ENCODE data around the gene OR51M1.

OR51M1 gene

DNA sequence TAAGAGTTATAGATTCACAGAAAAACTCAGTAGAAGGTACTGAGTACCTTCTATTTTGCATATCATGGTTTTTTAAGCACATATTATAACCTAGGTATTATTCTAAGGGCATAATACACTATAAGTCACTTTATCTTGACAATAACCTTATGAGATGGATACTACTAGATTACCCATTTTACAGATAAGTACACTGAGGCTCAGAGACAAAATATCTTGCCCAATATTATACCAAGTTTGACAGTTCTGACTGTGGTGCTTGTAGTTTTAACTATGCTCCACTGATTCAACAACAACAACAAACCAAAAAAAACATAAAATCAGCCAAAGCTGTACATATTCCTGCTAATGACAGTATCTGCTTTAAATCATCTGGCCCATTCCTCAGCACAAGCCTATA, 10.5 kb downstream of the OR51M1 start:
- no peak for DNase-seq

DNA sequence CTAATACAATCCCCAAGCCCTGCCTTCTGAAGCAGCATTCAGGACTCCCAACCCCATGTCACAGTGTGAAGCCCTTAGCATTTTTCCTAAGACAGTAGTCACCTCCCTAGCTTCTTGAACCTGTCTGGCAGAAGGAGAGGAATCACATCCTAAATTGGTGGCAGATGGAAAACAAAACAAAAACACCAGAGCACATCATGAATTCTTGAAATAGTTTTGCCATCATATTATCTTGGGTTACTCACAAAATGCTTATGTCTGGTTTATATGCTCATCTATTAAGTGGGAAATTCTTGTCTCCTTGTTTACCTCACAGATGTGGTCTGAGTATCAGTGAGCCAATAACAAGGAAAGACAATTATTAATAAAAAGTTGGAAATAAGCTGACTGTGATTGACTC, 15.3 kb downstream of the OR51M1 start:
- no peak for DNase-seq

DNA sequence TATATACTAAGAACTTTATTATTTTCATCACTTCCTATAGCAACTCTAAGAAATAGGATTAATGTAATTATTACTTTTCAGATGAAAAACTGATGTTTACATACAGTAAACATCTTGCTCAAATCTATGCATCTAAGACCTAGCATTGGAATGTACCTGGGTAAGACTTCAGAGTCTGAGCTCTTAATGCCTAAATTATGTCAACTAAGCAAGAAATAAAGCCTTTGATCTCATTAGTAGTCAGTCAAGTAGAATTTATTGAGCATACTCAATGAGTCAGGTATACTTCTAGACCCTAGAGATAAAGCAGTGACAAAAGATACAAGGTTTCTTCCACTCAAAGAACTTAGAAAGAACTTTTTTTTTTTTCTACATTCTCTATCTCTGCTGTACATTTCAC, 21.6 kb downstream of the OR51M1 start:
- no peak for DNase-seq

DNA sequence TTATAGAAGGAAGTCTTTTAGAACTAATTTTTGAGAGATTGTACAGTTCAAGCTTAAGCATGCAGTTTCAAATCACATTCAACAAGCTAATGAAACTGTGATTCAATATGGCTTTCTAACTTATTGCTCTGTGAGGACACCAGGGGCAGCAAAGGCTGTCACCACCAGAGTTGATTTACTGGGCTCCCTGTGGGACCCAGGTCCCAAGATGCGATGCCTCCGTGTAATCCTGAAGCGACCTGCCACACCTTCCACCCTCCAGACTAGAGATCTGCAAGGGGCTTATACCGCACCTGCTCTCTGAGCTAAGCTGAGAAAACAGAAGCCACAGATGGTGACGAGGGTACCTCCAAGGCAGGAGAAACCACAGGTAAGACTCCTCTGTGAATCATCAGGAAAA, 37.4 kb downstream of the OR51M1 start:
- DNase-seq = no peak

DNA sequence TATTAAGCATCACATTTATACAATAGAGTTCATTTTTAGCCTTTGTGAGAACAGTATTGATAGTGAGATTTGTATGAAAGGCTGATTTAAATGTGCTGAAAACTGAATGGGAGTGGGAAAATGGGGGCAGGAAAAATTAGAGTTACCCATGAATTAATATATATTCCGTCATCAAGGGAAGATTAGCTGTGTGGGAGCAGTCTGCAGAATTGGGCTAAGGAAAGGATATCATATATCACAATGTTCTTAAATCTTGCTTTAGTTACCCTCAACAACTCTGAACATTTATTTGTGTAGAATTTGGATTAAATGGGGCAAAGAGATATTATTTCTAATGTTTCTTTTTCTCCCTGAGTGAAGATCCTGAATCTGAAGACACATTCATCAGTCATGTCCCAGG, 38.2 kb downstream of the OR51M1 start, which contains the start of gene OR51Q1:
TSS of gene OR51Q1 (plus strand) at position 301 of the 400 bp plus-strand sequence. CDS start at position 391, 90 bp downstream.
- no peak for DNase-seq

GRCh38 chr11:5423131-5423530, 39.5 kb downstream of the OR51M1 start:
- no peak for DNase-seq

DNA sequence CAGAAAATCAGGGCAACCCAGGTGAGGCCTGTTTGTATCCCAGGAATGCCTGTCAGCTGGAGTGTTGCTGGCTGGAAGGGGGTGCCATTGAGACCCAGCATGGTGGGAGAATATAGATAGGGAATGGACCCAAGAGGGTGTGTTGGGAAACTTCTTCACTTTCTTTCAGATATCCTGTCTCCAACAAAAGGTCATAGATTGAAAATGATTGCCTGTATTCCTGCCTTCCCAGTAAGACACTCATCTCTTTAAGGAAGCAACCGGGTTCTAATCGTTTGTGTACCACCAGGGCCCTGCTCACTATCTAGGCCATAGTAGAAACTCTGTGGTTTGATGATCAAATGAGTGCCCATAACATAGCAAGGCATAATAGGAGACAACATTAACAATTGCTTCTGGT, 57.8 kb downstream of the OR51M1 start, which contains the start of gene OR51I1:
TSS of gene OR51I1 (minus strand) at position 101 of the 400 bp plus-strand sequence. CDS start at position 101, 0 bp downstream.
- no peak for DNase-seq
